Inflammatory macrophage treated with lipopolysaccharide for 4 hours (primary cell): ENCODE measurements around the gene HLA-DQA2.
"Not testable (repeated sequence)": the region's sequence is repeated elsewhere in the genome, so short reads cannot be mapped to it uniquely, and the experiment has no call there.

Experiments used
- DNase-seq: peaks from one replicate; pipeline ENCODE4 v3.0.0-alpha.2; 2020

The HLA-DQA2 gene

DNA sequence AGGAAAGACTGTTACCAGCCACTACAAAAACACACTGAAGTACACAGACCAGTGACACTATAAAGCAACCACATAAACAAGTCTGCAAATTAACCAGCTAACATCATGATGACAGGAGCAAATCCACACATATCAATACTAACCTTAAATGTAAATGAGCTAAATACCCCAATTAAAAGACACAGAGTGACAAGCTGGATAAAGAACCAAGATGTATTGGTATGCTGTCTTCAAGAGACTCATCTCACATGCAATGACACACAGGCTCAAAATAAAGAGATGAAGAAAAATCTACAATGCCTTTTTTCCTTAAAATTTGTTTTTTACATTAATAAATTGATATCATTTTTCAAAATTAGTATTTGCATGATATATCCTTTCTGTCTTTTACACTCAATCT lies 41.7 kb downstream of the HLA-DQA2 start:
- DNase-seq, result not testable (repeated sequence)

DNA sequence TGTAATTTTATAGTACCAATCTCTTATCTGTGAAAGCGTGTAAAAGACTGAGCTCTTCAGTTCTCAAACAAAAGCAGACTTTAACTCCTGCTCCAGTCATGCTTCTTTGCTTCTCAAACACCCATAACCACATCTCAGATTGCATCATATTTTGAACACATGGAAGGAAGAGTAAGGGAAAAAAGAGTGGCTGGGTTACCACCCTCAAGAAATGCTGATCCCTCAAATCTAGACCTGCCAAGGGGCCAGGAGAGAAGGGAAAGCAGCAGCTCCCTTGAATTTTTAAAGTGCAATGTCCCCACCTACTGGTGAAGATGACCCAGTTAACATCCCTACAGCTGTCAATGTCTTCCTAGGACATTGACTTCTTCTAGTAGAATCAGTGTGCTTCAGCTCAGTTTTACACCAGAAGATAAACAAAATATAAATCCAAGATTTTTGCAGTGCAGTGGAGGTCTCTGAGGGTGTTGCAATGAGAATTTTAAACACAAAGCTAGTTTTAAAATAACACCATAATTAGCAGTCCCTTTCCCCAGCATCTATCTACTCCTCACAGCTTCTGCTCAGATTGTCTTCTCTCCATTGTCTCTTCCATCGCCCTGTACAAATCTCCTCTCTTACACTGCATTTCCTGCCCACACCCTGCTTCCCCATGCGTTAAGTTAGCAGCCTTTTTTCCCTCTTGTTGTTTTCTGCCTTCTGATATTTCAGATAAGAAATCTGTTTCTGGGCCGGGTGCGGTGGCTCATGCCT lies 44.8 kb downstream of the HLA-DQA2 start:
- peak; percentile 72 for DNase-seq

DNA sequence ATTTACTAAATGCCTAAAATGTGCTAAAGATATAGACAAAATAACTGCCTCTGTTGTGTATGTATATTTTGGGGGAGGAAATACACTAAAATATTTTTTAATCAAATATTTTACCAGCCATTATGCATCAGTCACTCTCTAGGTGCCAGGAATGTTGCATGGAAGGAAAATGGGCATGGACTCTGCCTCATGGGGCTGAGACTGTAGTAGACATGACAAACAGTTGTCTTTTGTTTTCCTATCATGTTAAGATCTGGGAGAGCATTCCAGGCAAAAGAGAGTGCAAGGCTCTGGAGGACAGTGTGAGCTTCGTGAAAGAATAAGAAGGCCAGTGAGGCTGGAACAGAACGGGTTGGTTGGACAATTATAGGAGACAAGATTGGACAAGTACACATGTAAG lies 49.1 kb downstream of the HLA-DQA2 start:
- no peak for DNase-seq

DNA sequence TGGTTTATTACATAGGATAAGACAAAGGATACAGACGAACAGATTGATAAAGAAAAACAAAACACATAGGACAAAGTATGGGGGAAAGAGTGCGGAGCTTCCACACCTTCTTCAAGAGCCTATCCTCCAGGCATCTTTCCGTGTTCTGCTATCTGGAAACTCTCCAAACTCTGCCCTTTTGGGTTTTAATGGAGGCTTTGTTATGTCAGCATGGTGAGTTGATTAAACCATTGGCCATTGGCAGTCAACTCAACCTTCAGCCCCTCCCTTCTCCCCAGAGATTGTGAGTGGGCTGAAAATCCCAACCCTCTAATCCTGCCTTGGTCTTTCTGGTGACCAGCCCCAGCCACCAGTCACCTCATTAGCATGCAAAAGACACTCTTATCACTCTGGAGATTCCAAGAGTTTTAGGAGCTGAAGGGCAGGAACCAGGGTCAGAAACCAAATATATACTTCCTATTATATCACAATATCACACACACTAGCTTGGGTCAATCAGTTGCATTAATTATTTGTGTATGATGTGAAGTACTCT lies 51.8 kb downstream of the HLA-DQA2 start:
- DNase-seq, result peak; percentile 7

DNA sequence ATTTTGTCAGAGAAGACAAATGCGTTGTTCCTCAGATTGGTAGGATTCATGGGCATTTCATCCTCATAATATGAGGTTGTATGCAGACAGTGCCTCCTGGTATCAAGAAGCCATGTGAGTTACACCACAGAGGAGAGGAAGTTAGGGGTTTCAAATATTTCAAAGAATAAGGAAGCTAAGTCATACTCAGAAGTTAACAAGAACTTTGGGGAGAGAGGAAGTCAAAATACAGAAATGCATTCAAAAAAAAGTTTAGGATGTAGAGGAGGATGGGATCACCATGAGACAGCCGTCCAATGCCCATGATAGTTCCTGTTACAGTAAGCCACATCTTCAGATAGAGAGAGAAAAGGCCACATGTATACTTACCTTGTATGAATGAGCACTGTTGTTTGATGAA lies 53.3 kb downstream of the HLA-DQA2 start:
- DNase-seq, result peak; percentile 91
